Hematopoietic multipotent progenitor cell treated with erythropoietin and hydrocortisone succinate and interleukin-3 and kit ligand, for 4 days (in vitro differentiated cells): ENCODE results near the gene KLRD1.
A peak's percentile ranks its signal among the peaks of the same experiment; 100 is the strongest.
"Not testable (repeated sequence)": the region's sequence is repeated elsewhere in the genome, so short reads cannot be mapped to it uniquely, and the experiment has no call there.

ENCODE experiments used
- DNase-seq: peaks from one replicate; pipeline ENCODE4 v3.0.0-alpha.2; 2015

KLRD1 gene

GRCh38 chr12:10339053-10339840 is 31.6 kb downstream of the KLRD1 start:
- no peak for DNase-seq

DNA sequence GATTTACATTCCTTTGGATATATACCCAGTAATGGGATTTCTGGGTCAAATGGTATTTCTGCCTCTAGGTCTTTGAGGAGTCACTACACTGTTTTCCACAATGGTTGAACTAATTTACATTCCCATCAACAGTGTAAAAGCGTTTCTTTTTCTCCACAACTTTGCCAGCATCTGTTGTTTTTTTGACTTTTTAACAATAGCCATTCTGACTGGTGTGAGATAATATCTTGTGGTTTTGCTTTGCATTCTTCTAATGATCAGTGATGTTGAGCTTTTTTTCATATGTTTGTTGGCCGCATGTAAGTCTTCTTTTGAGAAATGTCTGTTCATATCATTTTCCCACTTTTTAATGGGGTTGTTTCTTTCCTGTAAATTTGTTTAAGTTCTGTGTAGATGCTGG is 33.3 kb downstream of the KLRD1 start:
- DNase-seq: not testable (repeated sequence)

- peak; percentile 11 for DNase-seq
Measured at GRCh38 chr12:10341892-10342509, 34.3 kb downstream of the KLRD1 start.

DNA sequence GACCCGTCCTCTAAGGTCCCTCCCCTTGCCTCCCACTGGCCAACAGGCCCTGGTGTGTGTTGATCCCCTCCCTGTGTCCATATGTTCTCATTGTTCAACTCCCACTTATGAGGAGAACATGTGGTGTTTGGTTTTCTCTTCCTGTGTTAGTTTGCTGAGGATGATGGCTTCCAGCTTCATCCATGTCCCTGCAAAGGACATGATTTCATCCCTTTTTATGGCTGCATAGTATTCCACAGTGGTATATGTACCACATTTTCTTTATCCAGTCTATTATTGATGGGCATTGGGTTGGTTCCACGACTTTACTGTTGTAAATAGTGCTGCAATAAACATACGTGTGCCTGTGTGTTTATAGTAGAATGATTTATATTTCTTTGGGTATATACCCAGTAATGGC is 43.8 kb downstream of the KLRD1 start:
- DNase-seq: not testable (repeated sequence)

GRCh38 chr12:10354071-10354470 is 46.4 kb downstream of the KLRD1 start:
- no peak for DNase-seq

DNA sequence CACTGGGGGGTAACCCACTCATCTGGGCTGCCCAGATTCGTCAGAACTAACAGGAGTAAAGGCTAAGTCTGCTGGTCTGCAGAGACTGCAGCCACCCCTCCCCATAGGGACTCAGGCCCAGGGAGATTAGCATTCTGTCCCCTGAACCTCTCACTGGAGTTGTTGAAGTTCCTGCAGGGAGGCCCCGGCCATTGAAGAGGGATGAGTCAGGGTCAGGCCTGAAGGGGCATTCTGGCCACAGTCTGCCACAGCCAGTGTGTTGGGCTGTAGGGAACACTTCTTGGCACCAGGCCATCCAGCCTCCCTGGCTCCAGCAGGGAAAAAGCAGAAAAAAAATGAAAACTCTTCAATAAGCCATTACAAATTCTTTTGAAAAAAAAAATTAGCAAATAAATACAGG is 46.8 kb downstream of the KLRD1 start:
- no peak for DNase-seq

DNA sequence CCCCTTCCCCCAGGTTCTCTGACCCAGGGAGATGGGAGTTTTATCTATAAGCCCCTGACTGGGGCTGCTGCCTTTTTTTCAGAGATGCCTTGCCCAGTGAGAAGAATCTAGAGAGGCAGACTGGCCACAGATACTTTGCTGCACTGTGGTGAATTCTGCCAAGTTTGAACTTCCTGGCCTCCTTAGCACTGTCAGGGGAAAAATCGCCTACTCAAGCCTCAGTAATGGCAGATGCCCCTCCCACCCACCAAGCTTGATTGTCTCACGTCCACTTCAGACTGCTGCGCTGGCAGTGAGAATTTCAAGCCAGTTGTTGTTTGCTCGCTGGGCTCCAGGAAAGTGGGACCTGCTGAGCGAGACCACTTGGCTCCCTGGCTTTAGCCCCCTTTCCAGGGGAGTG is 50.5 kb downstream of the KLRD1 start:
- DNase-seq: no peak

- DNase-seq: no peak
Measured at GRCh38 chr12:10358969-10359368, 51.3 kb downstream of the KLRD1 start.

- peak; percentile 41 for DNase-seq
Measured at GRCh38 chr12:10361084-10361483, 53.4 kb downstream of the KLRD1 start.

DNA sequence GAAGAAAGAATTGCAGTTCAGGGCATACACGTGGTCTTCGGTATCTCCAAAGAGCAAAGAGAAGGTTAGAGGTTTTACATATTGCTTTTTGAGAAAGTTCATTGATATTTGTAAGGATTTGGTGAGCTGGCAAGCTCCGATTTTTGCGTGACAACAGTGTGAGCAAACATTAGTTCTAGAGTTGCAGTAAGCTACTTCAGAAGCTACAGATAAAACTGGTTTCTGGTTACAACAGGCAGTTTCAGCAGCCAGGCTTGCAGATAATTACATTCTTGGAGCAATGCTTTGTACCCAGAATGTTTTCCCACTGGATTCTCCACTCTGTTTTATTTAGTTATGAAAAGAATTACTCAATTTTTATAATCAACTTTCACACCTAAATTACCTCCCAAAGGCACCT is 54.0 kb downstream of the KLRD1 start:
- no peak for DNase-seq

- DNase-seq: peak; percentile 30
Measured at GRCh38 chr12:10362325-10362724, 54.7 kb downstream of the KLRD1 start.

GRCh38 chr12:10362828-10363657 is 55.4 kb downstream of the KLRD1 start:
- DNase-seq: peak; percentile 87

DNA sequence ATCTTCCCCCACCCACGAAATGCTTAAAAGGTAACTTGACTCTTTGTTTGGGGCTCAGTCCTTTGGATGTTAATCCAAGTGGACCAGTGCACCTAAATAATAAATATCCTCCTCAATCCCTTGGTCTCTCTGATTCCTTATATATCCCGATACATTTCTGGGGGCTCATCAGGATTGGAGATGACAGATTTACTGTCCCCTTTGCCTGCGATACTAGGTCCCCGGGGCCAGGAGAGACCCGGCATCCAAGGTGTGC is 55.9 kb downstream of the KLRD1 start:
- DNase-seq: no peak

DNA sequence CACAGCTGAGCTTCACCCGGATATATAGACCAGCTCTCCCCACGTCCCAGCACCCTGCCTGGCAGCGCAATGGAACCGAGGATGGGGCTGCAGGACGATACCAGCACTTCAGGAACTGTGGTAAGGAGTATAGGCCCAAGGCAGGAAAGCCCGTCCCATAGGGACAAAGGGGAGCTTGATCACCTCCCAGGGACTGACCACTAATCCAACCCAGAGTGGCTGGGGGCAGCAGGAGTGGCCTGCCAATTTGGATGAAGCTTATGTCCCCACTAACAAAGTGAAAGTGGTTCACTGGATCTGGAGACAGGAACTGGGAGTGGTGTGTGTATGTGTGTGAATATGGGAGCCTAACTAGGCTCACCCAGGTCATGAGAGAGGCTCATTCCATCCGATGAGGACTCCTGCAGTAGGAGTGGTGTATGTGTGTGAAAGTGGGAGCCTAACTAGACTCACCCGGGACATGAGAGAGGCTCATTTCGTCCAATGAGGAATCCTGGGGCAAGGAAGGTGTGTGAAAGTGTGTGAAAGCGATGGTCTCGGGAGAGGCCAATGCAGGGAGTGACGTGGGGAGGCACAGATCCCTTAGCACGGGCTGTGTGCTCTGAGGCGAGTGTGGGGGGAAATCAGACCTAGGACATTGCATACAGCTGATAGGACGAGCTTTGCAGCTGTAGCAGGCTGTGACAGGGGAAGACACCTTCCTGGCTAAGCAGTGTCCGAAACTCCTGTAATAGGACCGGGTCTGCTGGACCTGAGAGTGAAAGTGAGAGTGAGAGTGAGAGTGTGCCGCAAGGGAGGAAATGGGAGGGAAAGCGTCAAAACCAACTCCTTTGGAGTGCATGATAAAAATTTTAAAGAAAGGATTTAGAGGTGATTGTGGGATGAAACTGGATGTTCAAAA is 56.5 kb downstream of the KLRD1 start:
- peak; percentile 68 for DNase-seq

- DNase-seq: peak; percentile 92
Measured at GRCh38 chr12:10364815-10365622, 57.3 kb downstream of the KLRD1 start.

DNA sequence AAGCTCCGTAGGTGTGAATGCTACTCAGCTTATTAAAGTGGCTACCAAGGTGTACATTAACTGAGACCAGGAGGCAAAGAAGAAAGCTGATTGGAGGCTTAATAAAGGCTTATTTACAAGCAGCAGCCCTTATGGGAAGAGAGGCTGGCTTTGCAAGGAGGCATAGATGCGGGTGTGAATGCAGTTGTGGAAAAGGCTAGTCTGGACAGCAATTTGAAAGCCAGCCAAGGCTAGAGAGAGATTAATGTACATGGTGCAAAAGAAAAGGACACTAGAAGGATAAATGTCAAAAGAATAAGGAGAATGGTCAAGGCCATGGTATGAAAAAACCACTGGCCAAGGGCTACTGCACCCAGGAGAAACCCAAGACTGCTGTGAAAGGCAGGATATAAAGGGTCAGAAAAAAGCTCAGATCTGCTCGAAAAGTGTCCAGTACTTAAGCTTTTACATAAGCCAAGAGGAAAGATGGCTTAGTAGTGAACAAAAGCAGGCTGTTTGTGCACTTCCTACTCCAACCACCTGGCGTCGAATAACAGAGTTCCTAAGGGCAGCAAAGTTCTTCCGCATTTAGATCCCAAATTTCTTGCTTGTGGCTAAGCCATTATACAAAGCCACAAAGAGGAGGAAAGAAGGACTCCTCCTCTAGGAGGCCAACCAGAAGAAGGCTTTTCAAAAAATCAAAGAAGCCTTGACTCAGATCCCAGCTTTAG is 58.2 kb downstream of the KLRD1 start:
- DNase-seq: peak; percentile 56

GRCh38 chr12:10366875-10367274 is 59.2 kb downstream of the KLRD1 start:
- peak; percentile 79 for DNase-seq

GRCh38 chr12:10367714-10368113 is 60.0 kb downstream of the KLRD1 start:
- DNase-seq: not testable (repeated sequence)

GRCh38 chr12:10368206-10369171 is 60.8 kb downstream of the KLRD1 start:
- no peak for DNase-seq
